CD8-positive, alpha-beta memory T cell (primary cell): Measurements from ENCODE around the gene IFITM10. TPM values are rescaled to one million over a fixed set of nuclear protein-coding genes. Genes with fewer than 3 reads are reported as not detected.
A peak's percentile ranks its signal among the peaks of the same experiment; 100 is the strongest.
"Not testable (repeated sequence)": the region's sequence is repeated elsewhere in the genome, so short reads cannot be mapped to it uniquely, and the experiment has no call there.

Experiments
- CTCF ChIA-PET: fragments of 350-600 bp; sonication (Branson Sonifier 250); formaldehyde crosslinking; loops from one replicate; lab custom pipeline; 2021; ENCODE audit warnings: antibody characterized with exemption; lab: Charles Lee
- POLR2A ChIA-PET: fragments of 350-600 bp; sonication (Branson Sonifier 250); formaldehyde crosslinking; loops from one replicate; lab custom pipeline; 2021; ENCODE audit warnings: antibody characterized with exemption; lab: Charles Lee
- DNase-seq, 5 donors: peaks; one replicate each; pipeline versions ENCODE4 v3.0.0 to v3.0.0-alpha.2; 2020 to 2022; ENCODE audit warnings: mixed read lengths in 1 of 5
- H3K27ac ChIP-seq: one replicate; pipeline ENCODE4 v1.7.0; 2013; ENCODE audit warnings: low read depth, mild to moderate bottlenecking, low read length, moderate library complexity
- H3K27me3 ChIP-seq: 2 replicates; pipeline ENCODE4 v1.7.0; 2013; ENCODE audit warnings: low read length, mild to moderate bottlenecking; ENCODE audit not compliant: insufficient read depth, poor library complexity, severe bottlenecking
- H3K36me3 ChIP-seq: 2 replicates; pipeline ENCODE4 v1.7.0; 2013; ENCODE audit warnings: mild to moderate bottlenecking, low read length, moderate library complexity; ENCODE audit not compliant: insufficient read depth
- H3K4me1 ChIP-seq: 2 replicates; pipeline ENCODE4 v1.7.0; 2013; ENCODE audit warnings: mild to moderate bottlenecking, low read length, moderate library complexity; ENCODE audit not compliant: insufficient read depth
- H3K4me3 ChIP-seq: 2 replicates; pipeline ENCODE4 v1.7.0; 2013; ENCODE audit warnings: mild to moderate bottlenecking, low read length
- H3K9me3 ChIP-seq: 2 replicates; pipeline ENCODE4 v1.7.0; 2013; ENCODE audit warnings: mild to moderate bottlenecking, low read length
- H3K27ac Mint-ChIP-seq, 8 donors: one replicate each; pipeline ENCODE4 v1.8.0; 2020 to 2021; ENCODE audit warnings: mixed read lengths in 8 of 8, mild to moderate bottlenecking in 6 of 8, inconsistent platforms in 3 of 8, moderate library complexity in 3 of 8
- H3K27me3 Mint-ChIP-seq, 2 donors: one replicate each; pipeline ENCODE4 v1.8.0; 2020 to 2021; ENCODE audit warnings: mixed read lengths in 2 of 2, mild to moderate bottlenecking in 1 of 2, moderate library complexity in 1 of 2
- H3K36me3 Mint-ChIP-seq, 3 donors: one replicate each; pipeline ENCODE4 v1.8.0; 2020 to 2021; ENCODE audit warnings: mixed read lengths in 3 of 3, inconsistent platforms in 1 of 3, mild to moderate bottlenecking in 1 of 3
- H3K4me1 Mint-ChIP-seq, 3 donors: one replicate each; pipeline ENCODE4 v1.8.0; 2020 to 2021; ENCODE audit warnings: mixed read lengths in 3 of 3, inconsistent platforms in 1 of 3, mild to moderate bottlenecking in 1 of 3
- H3K4me3 Mint-ChIP-seq, 7 donors: one replicate each; pipeline ENCODE4 v1.8.0; 2020 to 2021; ENCODE audit warnings: mixed read lengths in 7 of 7, mild to moderate bottlenecking in 6 of 7, moderate library complexity in 4 of 7, inconsistent platforms in 2 of 7
- H3K9me3 Mint-ChIP-seq, 5 donors: one replicate each; pipeline ENCODE4 v1.8.0; 2020 to 2022; ENCODE audit warnings: mixed read lengths in 5 of 5, mild to moderate bottlenecking in 3 of 5, moderate library complexity in 2 of 5, inconsistent platforms in 1 of 5
- polyA plus RNA-seq: library from polyadenylated mRNA; unstranded; fragments of 300-500 nt; fragmentation: Illumina TruSeq; gene quantifications from one replicate; pipeline ENCODE4 v1.2.3, GENCODE V29; 2021
- total RNA-seq, 2 experiments: library from RNA; stranded (reverse); gene quantifications; one replicate each; pipeline ENCODE4 v1.2.3, GENCODE V29; 2021

IFITM10 gene
- total and polyA plus RNA-seq, 3 experiments from 2014 or later: 0.10 to 0.95 (median 0.39) TPM

- H3K9me3 ChIP-seq: no peaks in the 10 kb centered on the region
- H3K36me3 ChIP-seq: no peaks in the 10 kb centered on the region
- no peaks in the 10 kb centered on the region for H3K36me3 Mint-ChIP-seq
- H3K4me1 ChIP-seq: peaks cover 11% of the 10 kb centered on the region
- POLR2A ChIA-PET: no interaction called here
- CTCF ChIA-PET: interaction anchor here (1.6 to 1.8 kb wide), 2 partner anchors 62 to 77 kb away, joined by 6 to 8 read pairs; no protein-coding TSS in a partner anchor
- H3K9me3 Mint-ChIP-seq: no peaks in the 10 kb centered on the region
- peaks cover 10 to 18% (median 16%) of the 10 kb centered on the region in 3 donors for H3K4me1 Mint-ChIP-seq
- H3K4me3 Mint-ChIP-seq: no peak overlapping the region
- peak overlapping the region in 2 of 8 donors; percentile 13 to 47 for H3K27ac Mint-ChIP-seq
- DNase-seq: no peak
- no peaks in the 10 kb centered on the region for H3K27me3 ChIP-seq
- H3K4me3 ChIP-seq: no peak overlapping the region
- no peak overlapping the region for H3K27ac ChIP-seq
- no peaks in the 10 kb centered on the region for H3K27me3 Mint-ChIP-seq
These were observed 20.1 kb upstream of the IFITM10 start for GRCh38 chr11:1770528-1770927.

DNA sequence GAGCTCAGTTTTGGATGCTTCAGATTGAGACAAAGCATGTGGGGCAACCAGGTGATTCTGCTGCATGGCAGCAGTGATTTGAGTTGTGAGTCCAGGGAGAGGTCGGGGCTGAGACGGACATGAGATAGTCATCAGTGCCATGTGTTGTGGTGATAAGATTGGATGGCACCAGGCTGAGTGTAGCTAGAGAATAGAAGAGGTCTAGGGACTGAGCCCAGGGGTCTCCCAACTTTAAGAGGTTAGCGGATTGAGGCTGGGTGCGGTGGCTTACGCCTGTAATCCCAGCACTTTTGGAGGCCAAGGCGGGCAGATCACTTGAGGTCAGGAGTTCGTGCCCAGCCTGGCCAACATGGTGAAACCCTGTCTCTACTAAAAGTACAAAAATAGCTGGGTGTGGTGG, 19.7 kb upstream of the IFITM10 start:
- Histone ChIP-seq H3K36me3 (no peaks in the 10 kb centered on the region), H3K4me1 (peaks cover 11% of the 10 kb centered on the region), H3K4me3 (no peak overlapping the region), H3K27ac (no peak overlapping the region), H3K27me3 (no peaks in the 10 kb centered on the region), H3K9me3 (no peaks in the 10 kb centered on the region)
- no peaks in the 10 kb centered on the region for H3K9me3 Mint-ChIP-seq
- POLR2A ChIA-PET: no interaction called here
- peaks cover 10 to 18% (median 16%) of the 10 kb centered on the region in 3 donors for H3K4me1 Mint-ChIP-seq
- no peak overlapping the region for H3K4me3 Mint-ChIP-seq
- peak in 1 of 5 donors; percentile 1 for DNase-seq
- no peaks in the 10 kb centered on the region for H3K27me3 Mint-ChIP-seq
- H3K27ac Mint-ChIP-seq: peak overlapping the region in 1 of 8 donors; percentile 18
- H3K36me3 Mint-ChIP-seq: no peaks in the 10 kb centered on the region
- CTCF ChIA-PET: interaction anchor here (1.5 to 1.8 kb wide), 2 partner anchors 62 to 76 kb away, joined by 3 to 8 read pairs; no protein-coding TSS in a partner anchor

DNA sequence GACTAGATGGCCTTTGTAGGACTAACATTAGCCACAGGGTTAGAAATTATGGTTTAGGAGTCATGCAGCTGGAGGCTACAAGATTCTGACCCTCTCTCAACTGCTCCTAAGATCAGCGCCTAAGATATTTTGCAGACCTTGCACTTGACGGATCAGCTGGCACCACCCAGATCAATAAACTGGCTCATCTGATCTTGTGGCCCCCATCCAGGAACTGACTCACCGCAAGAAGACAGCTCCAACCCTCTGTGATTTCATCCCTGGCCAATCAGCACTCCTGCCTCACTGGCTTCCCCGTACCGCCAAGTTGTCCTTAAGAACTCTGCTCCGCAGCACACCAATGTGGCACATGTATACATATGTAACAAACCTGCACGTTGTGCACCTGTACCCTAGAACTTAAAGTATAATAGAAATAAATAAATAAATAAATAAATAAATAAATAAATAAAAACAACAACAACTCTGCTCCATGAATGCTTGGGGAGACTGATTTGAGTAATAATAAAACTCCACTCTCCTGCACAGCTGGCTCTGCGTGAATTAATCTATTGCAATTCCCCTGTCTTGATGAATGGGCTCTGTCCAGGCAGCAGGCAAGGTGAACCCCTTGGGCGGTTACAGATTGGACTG, 19.0 kb upstream of the IFITM10 start:
- POLR2A ChIA-PET, H3K4me3 Mint-ChIP-seq, H3K9me3 ChIP-seq, H3K27ac ChIP-seq, H3K36me3 ChIP-seq, H3K36me3 Mint-ChIP-seq, H3K27me3 ChIP-seq, H3K9me3 Mint-ChIP-seq, H3K27me3 Mint-ChIP-seq, H3K4me3 ChIP-seq: not testable (repeated sequence)
- H3K4me1 ChIP-seq: peaks cover 13% of the 10 kb centered on the region
- peak in 1 of 5 donors; percentile 22 for DNase-seq
- CTCF ChIA-PET: interaction anchor here (1.5 kb wide), 1 partner anchor 75 kb away, joined by 3 read pairs; no protein-coding TSS in a partner anchor
- Mint-ChIP-seq H3K27ac (peak overlapping the region in 1 of 8 donors; percentile 22), H3K4me1 (peaks cover 11 to 21% (median 17%) of the 10 kb centered on the region in 3 donors)

DNA sequence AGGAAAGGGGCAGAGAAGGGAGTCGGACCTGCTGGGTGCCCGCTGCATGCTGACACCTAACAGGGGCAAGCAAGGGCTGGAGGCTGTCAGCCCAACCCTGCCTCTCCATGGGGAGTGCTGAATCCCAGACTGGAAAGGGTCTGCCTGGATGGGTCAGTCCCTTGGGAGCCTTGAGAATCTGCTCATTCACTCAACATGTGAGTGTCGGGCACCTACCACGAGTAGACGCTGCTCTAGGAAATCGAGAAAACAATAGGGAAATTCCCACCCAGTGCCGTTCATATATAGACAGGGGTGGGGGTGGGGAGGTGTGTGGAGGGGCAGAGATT, 17.7 kb upstream of the IFITM10 start:
- H3K27ac ChIP-seq: no peak overlapping the region
- no peaks in the 10 kb centered on the region for H3K9me3 ChIP-seq
- H3K36me3 ChIP-seq: no peaks in the 10 kb centered on the region
- ChIA-PET CTCF (no interaction called here), POLR2A (no interaction called here)
- H3K4me1 ChIP-seq: peaks cover 19% of the 10 kb centered on the region
- Mint-ChIP-seq H3K4me1 (peaks cover 14 to 19% (median 16%) of the 10 kb centered on the region in 3 donors), H3K9me3 (no peaks in the 10 kb centered on the region), H3K27ac (no peak overlapping the region), H3K36me3 (peaks cover 0 to 1% (median 0%) of the 10 kb centered on the region in 3 donors), H3K4me3 (no peak overlapping the region), H3K27me3 (no peaks in the 10 kb centered on the region)
- no peak for DNase-seq
- H3K4me3 ChIP-seq: no peak overlapping the region
- H3K27me3 ChIP-seq: no peaks in the 10 kb centered on the region

DNA sequence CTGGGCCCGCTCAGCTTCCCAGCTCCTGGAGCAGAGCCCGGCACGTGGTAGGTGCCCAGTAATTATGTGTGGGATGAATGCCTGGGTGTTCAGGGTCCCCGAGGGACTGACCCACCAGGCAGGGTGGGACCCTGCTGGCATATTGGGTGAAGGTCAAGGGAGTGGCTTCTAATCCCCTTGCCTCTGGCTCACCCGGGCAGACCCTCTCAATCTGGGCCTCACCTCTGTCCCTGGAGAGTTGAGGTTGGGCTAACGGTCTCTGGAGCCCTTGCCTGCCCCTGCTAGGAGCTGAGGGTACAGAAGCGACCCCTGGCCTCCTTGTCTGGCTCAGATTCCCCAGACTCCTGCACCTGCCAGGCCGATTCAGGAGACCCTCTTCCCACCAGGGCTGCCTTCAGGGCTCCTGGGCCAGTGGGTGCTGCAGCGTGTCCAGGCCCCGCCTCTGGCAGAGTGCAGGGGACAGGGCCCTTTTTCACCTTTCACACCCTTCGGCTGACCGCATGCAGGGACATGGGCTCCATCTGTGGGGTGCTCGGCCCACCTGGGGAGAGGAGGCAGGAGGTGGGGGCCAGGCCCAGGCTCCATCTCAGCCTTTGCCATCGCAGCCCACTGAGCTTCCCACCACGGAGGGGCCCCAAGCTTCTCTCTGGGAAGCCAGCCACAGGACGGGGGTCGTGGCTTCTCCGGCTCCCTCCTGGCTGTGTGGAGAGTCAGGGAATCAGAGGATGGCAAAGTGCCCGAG, 17.2 kb upstream of the IFITM10 start:
- peaks cover 14 to 20% (median 17%) of the 10 kb centered on the region in 3 donors for H3K4me1 Mint-ChIP-seq
- CTCF ChIA-PET: no interaction called here
- no peak overlapping the region for H3K27ac ChIP-seq
- no peaks in the 10 kb centered on the region for H3K27me3 ChIP-seq
- no peak overlapping the region for H3K4me3 ChIP-seq
- no peak overlapping the region for H3K4me3 Mint-ChIP-seq
- no peaks in the 10 kb centered on the region for H3K9me3 Mint-ChIP-seq
- no peaks in the 10 kb centered on the region for H3K36me3 ChIP-seq
- peaks cover 0 to 1% (median 0%) of the 10 kb centered on the region in 3 donors for H3K36me3 Mint-ChIP-seq
- H3K9me3 ChIP-seq: no peaks in the 10 kb centered on the region
- DNase-seq: peak in 1 of 5 donors; percentile 34
- H3K27me3 Mint-ChIP-seq: no peaks in the 10 kb centered on the region
- H3K27ac Mint-ChIP-seq: no peak overlapping the region
- peaks cover 22% of the 10 kb centered on the region for H3K4me1 ChIP-seq
- POLR2A ChIA-PET: no interaction called here

- no peak overlapping the region for H3K27ac ChIP-seq
- H3K9me3 ChIP-seq: no peaks in the 10 kb centered on the region
- no peak for DNase-seq
- CTCF ChIA-PET: no interaction called here
- Mint-ChIP-seq H3K4me3 (no peak overlapping the region), H3K27ac (peak overlapping the region in 1 of 8 donors; percentile 17), H3K27me3 (no peaks in the 10 kb centered on the region), H3K36me3 (peaks cover 0 to 3% (median 0%) of the 10 kb centered on the region in 3 donors), H3K4me1 (peaks cover 14 to 20% (median 17%) of the 10 kb centered on the region in 3 donors), H3K9me3 (no peaks in the 10 kb centered on the region)
- H3K4me3 ChIP-seq: no peak overlapping the region
- H3K27me3 ChIP-seq: no peaks in the 10 kb centered on the region
- H3K4me1 ChIP-seq: peaks cover 22% of the 10 kb centered on the region
- POLR2A ChIA-PET: no interaction called here
- H3K36me3 ChIP-seq: no peaks in the 10 kb centered on the region
These were observed 16.5 kb upstream of the IFITM10 start for GRCh38 chr11:1766719-1767398.

GRCh38 chr11:1765871-1766718, 15.7 kb upstream of the IFITM10 start:
- H3K27ac ChIP-seq: no peak overlapping the region
- Mint-ChIP-seq H3K27me3 (no peaks in the 10 kb centered on the region), H3K36me3 (peaks cover 0 to 7% (median 0%) of the 10 kb centered on the region in 3 donors), H3K4me1 (peaks cover 20 to 27% (median 21%) of the 10 kb centered on the region in 3 donors), H3K27ac (no peak overlapping the region), H3K9me3 (no peaks in the 10 kb centered on the region), H3K4me3 (peak overlapping the region in 1 of 7 donors; percentile 69)
- no peaks in the 10 kb centered on the region for H3K27me3 ChIP-seq
- ChIA-PET CTCF (interaction anchor here (1.7 kb wide), 1 partner anchor 73 kb away, joined by 5 read pairs; no protein-coding TSS in a partner anchor), POLR2A (no interaction called here)
- H3K4me3 ChIP-seq: no peak overlapping the region
- peaks cover 28% of the 10 kb centered on the region for H3K4me1 ChIP-seq
- DNase-seq: no peak
- H3K36me3 ChIP-seq: no peaks in the 10 kb centered on the region
- H3K9me3 ChIP-seq: no peaks in the 10 kb centered on the region
